GM21515 (cell line): ENCODE measurements around the gene PLP1.
"Not testable (repeated sequence)": the region's sequence is repeated elsewhere in the genome, so short reads cannot be mapped to it uniquely, and the experiment has no call there.

Experiments used
- ATAC-seq: cut with Tn5 transposase; IDR thresholded peaks from one replicate; pipeline ENCODE4 v1.9.1; 2021; ENCODE audit not compliant: unreplicated experiment

The PLP1 gene

GRCh38 chrX:103776546-103776945 lies at the start of gene PLP1:
Gene PLP1 (plus strand): TSS chrX:103776840. CDS start chrX:103776996, 156 bp downstream.
- no peak for ATAC-seq

- ATAC-seq = no peak
Measured at GRCh38 chrX:103727115-103727514, 49.5 kb upstream of the PLP1 start.

- no peak for ATAC-seq
Measured at GRCh38 chrX:103729015-103729414, 47.6 kb upstream of the PLP1 start.

- ATAC-seq = no peak
Measured at GRCh38 chrX:103730147-103730795, 46.4 kb upstream of the PLP1 start.

- ATAC-seq = no peak
Measured at GRCh38 chrX:103730796-103731493, 45.7 kb upstream of the PLP1 start.

- no peak for ATAC-seq
Measured at GRCh38 chrX:103733017-103733416, 43.6 kb upstream of the PLP1 start.

- ATAC-seq = no peak
Measured at GRCh38 chrX:103734125-103734760, 42.4 kb upstream of the PLP1 start.

GRCh38 chrX:103737696-103738095 lies 38.9 kb upstream of the PLP1 start:
- no peak for ATAC-seq

GRCh38 chrX:103739421-103739820 lies 37.2 kb upstream of the PLP1 start:
- ATAC-seq = no peak

GRCh38 chrX:103741879-103742278 lies 34.8 kb upstream of the PLP1 start:
- ATAC-seq = no peak

GRCh38 chrX:103742339-103742738 lies 34.3 kb upstream of the PLP1 start:
- ATAC-seq = no peak

GRCh38 chrX:103747163-103747562 lies 29.5 kb upstream of the PLP1 start:
- no peak for ATAC-seq

- ATAC-seq = no peak
Measured at GRCh38 chrX:103754401-103754800, 22.2 kb upstream of the PLP1 start.

GRCh38 chrX:103756736-103757135 lies 19.9 kb upstream of the PLP1 start:
- no peak for ATAC-seq

GRCh38 chrX:103758555-103758954 lies 18.1 kb upstream of the PLP1 start:
- ATAC-seq = no peak

- ATAC-seq = not testable (repeated sequence)
Measured at GRCh38 chrX:103763541-103763940, 13.1 kb upstream of the PLP1 start.

- not testable (repeated sequence) for ATAC-seq
Measured at GRCh38 chrX:103766813-103767555, 9.7 kb upstream of the PLP1 start.

- no peak for ATAC-seq
Measured at GRCh38 chrX:103773445-103773844, 3.2 kb upstream of the PLP1 start.

- ATAC-seq = no peak
Measured at GRCh38 chrX:103774070-103774642, 2.5 kb upstream of the PLP1 start.

- ATAC-seq = no peak
Measured at GRCh38 chrX:103779141-103779789, 2.6 kb downstream of the PLP1 start.
